GM18951 (cell line): ENCODE results near the gene VPS54.
"Not testable (repeated sequence)": the region's sequence is repeated elsewhere in the genome, so short reads cannot be mapped to it uniquely, and the experiment has no call there.

ENCODE experiments used
- POLR2A ChIP-seq: IDR thresholded peaks from 4 replicates; pipeline ENCODE4 v1.6.1; 2011; ENCODE audit warnings: mild to moderate bottlenecking; ENCODE audit not compliant: insufficient read length, insufficient read depth; ENCODE audit errors: extremely low read depth
- in situ Hi-C: fragments of 300-500 bp; cut with MboI; formaldehyde crosslinking; loops from one replicate; pipeline ENCODE4 v1.12.0; 2022; ENCODE audit warnings: low sequenced_read_pairs, mixed read lengths, inconsistent platforms; ENCODE audit not compliant: unreplicated experiment

VPS54 gene

DNA sequence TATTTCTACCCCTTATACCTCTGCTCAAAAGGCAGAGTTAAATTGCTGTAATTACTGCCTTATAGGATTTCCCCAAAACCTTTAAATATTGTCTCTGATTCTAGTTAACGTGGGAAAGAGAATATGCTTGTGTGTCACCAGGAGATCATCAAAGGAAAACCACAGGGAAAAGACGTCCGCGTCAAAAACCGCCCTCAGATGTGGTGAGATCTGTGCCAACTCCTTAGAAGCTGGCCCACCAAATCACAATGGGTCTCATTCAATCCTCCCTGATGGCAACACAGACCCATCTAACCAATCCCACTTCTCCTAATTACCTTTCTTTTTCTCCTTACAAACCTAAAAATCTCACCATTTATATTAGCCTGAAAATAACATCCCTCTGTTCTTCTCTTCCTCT is 25.4 kb downstream of the VPS54 start:
- no peak for TF ChIP-seq POLR2A
- in situ Hi-C loops, result no loop called here

DNA sequence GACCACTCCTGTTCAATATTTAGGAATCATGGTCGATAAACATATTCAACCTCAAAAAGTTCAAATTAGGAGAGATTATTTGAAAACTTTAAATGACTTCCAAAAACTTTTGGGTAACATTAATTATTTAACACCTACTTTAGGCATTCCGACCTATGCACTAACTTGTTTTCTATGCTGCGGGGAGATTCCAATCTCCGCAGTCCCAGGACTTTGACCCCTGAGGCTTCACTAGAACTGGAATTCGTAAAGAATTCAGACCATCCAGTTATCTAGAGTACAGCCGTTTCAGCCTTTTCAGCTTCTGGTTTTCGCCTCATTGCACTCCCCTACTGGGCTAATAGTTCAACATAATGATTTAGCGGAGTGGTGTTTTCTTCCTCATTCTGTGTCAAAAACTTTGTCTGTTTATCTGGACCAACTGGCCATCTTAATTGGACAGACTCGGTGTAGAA is 26.1 kb downstream of the VPS54 start:
- in situ Hi-C loops, result not testable (repeated sequence)

- no peak for TF ChIP-seq POLR2A
- in situ Hi-C loops, result no loop called here
These were observed 27.1 kb downstream of the VPS54 start for GRCh38 chr2:63992061-63992685.

DNA sequence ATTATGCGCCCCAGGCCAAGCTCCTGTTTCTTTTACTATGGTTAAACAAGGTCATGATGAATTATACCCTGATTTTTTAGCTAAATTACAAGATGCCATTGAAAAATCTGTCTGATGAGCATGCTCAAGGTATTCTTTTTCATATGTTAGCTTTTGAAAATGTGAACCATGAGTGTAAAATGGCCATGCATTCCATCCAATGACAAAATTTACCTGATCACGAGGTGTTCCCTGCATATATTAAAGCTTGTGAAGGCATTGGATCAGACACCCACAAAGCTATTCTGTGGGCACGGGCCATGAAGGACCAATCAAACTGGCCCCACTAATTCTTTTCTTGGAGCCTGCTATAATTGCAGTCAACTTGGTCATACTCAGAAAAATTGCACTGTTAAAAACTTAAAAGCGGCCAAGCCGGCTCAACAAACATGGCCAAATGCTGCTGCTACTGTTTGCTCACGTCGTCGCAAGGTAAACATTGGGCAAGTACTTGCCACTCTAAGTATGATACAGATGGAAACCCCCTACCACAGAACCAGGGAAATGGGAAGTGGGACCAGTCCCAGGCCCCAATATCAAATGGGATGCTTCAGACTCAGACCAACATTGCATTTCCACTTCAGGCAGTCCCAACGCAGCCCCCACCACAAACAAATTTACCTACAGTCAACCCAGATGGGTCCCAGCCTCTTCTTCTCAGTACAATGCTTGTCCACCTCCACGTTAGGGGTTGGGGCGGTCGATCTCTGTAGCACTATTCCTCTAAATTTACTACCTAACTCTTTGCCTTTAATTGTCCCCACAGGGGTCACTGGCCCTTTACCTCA is 27.8 kb downstream of the VPS54 start:
- in situ Hi-C loops, result not testable (repeated sequence)

DNA sequence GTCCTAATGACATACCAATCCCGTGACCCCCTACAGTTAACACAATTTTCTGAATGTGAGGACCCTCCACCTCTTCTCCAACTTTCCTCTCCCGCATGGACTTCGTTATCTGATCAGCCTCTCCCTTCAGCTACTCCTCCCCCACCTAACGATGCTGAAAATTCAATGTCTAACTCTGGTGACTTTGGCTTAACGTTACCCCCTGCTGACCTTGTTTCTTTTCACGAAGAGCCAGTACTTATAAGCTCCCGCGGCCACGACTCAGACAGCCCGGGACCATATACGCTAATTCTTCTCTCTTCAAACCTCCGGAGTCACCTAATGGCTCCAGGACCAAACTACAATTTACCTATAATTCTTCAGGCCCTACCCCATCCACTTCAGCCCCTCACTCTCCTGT is 29.2 kb downstream of the VPS54 start:
- TF ChIP-seq POLR2A, result no peak
- in situ Hi-C loops, result no loop called here

- in situ Hi-C loops, result not testable (repeated sequence)
These were observed 30.3 kb downstream of the VPS54 start for GRCh38 chr2:63988842-63989436.

- TF ChIP-seq POLR2A, result no peak
- in situ Hi-C loops, result no loop called here
These were observed 34.4 kb downstream of the VPS54 start for GRCh38 chr2:63984606-63985359.

- TF ChIP-seq POLR2A, result no peak
- in situ Hi-C loops, result no loop called here
These were observed 35.1 kb downstream of the VPS54 start for GRCh38 chr2:63983986-63984605.

DNA sequence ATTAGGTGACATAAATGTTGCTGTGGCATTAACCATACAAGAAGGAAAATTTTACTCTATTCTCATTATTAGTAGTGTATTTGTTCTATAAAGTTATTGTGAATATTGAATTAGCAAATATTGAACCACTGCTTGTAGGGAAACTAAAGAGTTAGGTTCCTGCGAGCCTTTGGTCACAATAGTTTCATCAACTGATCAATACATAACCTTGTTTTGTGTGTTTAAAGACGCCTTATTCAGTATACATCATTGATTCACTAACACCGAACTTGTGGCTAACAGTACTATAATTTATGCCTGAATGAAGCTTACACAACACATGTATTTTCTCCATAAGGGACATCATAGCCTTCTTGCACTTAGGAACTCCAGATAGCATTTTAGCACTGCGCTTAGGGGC is 36.9 kb downstream of the VPS54 start:
- in situ Hi-C loops, result no loop called here
- no peak for TF ChIP-seq POLR2A

- no peak for TF ChIP-seq POLR2A
- in situ Hi-C loops, result no loop called here
These were observed 37.5 kb downstream of the VPS54 start for GRCh38 chr2:63981702-63982103.

DNA sequence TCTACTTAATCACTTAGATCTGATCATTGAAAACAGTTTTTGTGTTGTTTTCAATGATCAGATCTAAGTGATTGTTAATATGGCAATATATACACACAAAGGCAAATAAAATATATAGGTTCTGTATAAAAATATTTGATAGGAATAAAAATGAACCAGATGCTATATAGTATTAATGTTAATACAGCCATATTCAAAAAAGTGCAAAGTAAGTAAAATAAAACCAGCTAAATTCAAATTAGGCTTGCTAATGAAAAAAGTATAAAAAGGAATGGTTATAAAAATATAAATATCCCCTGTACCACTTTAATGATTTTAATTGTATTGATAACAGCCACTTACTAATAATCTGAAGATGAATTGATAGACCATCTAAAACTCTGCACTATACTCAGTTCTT is 38.4 kb downstream of the VPS54 start:
- no peak for TF ChIP-seq POLR2A
- in situ Hi-C loops, result no loop called here

DNA sequence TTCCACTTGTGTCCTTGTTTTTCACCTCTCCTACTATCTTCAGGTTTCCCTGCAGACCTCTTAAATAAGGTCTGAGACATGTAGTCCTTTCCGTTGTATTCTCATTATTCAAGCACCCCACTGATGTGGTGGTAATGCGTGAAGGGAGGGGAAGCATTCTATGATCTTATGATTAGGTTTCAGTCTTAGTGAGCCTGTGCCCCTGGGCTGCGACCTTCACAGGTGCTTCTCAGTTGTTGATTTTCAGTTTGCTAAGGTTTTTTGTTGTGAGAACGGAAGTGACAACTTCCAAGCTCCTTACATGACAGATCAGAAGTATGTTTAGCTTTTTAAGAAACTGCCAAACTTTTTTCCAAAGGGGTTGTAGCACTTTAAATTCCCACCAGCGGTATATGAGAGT is 41.3 kb downstream of the VPS54 start:
- no peak for TF ChIP-seq POLR2A
- in situ Hi-C loops, result no loop called here

DNA sequence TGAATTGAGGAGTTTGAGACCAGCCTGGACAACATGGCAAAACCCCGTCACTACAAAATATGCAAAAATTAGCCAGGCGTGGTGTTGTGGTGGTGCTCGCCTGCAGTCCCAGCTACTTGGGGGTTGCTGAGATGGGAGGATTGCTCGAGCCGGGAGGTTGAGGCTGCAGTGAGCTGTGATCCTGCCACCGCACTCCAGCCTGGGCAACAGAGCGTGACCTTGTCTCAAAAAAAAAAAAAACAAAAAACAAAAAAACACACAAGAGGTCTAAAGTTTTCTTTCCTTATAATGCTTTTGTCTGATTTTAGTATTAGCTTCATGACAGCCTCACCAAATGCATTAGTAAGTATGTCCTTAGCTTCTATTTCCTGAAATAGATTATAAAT is 43.1 kb downstream of the VPS54 start:
- TF ChIP-seq POLR2A, result no peak
- in situ Hi-C loops, result no loop called here
